Uterus (tissue), 2 donors: ENCODE measurements around the gene TAOK3.

Source experiments
- POLR2A ChIP-seq, 2 donors: fragments of 450-650 bp; IDR thresholded peaks; one replicate each; pipeline ENCODE4 v1.6.1; 2016; ENCODE audit warnings: antibody characterized with exemption in 2 of 2, mild to moderate bottlenecking in 1 of 2, moderate library complexity in 1 of 2
- TF ChIP-seq, protein P1 (sequence below), 4 experiments: fragments of 200-600 bp in 2 of 4; fragments of 450-650 bp in 2 of 4; sonication (generic) in 2 of 4; IDR thresholded peaks; one replicate each; pipeline ENCODE4 v1.5.1; 2016 to 2019; ENCODE audit warnings: antibody characterized with exemption in 4 of 4, mild to moderate bottlenecking in 2 of 4, moderate library complexity in 1 of 4

- TF ChIP-seq, protein P1, sequence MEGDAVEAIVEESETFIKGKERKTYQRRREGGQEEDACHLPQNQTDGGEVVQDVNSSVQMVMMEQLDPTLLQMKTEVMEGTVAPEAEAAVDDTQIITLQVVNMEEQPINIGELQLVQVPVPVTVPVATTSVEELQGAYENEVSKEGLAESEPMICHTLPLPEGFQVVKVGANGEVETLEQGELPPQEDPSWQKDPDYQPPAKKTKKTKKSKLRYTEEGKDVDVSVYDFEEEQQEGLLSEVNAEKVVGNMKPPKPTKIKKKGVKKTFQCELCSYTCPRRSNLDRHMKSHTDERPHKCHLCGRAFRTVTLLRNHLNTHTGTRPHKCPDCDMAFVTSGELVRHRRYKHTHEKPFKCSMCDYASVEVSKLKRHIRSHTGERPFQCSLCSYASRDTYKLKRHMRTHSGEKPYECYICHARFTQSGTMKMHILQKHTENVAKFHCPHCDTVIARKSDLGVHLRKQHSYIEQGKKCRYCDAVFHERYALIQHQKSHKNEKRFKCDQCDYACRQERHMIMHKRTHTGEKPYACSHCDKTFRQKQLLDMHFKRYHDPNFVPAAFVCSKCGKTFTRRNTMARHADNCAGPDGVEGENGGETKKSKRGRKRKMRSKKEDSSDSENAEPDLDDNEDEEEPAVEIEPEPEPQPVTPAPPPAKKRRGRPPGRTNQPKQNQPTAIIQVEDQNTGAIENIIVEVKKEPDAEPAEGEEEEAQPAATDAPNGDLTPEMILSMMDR (IDR thresholded peaks at IDR 0.05): no peak
- no peak for TF ChIP-seq POLR2A (IDR thresholded peaks at IDR 0.05)
Observed at GRCh38 chr12:118256352-118256751, 116.4 kb downstream of the TAOK3 start.
